G401.6 (cell line): ENCODE results near the gene MGAT1.

Experiments used
- FAIRE-seq: peaks from 2 replicates; lab custom pipeline; 2012; peaks lifted over from hg19 to GRCh38; lab: Jason Lieb, UNC

The MGAT1 gene

DNA sequence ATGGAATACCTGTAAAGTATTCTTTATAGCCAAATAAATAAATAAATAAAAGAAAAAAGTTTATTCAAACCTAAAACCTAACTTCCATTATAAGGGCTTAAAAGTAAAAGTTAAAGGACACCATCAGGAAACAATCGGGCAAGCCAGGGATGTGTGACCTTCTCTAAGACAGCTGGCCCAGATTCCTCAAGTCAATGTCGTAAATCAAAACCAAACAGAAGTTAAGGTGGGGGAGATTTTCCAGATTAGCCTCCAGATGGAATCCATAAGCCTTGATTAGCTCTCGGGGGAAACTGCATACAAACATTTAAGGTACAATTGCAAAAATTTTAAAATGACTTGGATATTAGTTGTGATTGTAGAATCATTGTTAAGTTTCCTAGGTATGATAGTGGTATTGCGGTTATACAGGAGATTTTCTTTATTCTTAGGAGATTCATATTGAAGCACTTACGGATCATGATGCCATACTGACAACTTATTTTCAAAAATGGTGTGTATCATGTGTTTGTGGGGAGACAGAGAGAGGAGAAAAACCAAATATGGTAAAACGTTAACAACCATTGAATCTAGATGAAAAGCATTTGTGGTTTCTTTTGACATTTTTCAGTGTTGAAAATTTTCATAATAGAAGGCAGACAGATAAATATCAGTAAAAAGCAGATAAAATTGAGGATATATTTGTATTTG lies 21.5 kb upstream of the MGAT1 start:
- FAIRE-seq, result no peak

GRCh38 chr5:180823346-180823745 lies 20.7 kb upstream of the MGAT1 start:
- no peak for FAIRE-seq

DNA sequence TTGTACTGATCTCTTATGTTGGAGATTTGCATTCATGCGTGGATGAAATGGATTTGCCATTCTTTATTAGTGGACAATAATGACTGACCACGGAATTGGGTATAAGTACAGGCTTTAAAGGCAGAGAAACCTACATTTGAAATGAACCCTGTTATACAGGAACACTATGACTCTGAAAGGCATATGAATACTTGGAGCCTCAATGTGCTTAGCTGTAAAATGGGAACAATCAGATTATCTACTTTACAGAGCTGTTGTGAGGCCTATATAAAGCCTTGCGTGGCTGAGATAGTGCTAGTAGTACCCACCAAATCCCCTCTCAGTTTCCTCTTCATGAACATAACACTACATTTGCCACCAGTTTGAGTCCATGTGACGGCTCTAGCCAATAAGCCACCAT lies 18.9 kb upstream of the MGAT1 start:
- no peak for FAIRE-seq

DNA sequence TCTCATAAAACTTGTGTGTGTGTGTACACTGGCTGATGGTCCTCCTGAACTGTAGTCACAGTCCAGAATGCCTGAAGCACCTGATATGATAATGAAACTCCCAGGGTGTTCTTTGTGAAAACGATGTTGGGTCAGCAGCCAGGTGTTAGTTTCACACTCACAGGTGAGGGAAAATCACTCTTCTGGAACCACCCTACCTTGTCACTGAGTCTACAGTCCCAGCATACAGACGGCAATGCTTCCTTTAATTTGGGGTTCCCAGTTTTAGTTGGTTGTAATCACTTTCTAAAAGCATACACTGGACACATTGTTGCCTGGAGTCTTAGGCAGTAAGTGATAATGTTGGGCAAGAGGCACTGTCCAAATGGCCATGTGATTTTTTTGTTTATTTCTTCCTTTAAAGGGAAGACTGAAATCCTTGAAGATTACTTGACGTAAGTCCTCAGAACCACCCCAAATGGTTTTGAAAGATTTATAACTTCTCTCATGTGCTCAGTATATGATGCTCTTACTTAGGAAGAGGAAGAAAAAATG lies 18.2 kb upstream of the MGAT1 start:
- no peak for FAIRE-seq

DNA sequence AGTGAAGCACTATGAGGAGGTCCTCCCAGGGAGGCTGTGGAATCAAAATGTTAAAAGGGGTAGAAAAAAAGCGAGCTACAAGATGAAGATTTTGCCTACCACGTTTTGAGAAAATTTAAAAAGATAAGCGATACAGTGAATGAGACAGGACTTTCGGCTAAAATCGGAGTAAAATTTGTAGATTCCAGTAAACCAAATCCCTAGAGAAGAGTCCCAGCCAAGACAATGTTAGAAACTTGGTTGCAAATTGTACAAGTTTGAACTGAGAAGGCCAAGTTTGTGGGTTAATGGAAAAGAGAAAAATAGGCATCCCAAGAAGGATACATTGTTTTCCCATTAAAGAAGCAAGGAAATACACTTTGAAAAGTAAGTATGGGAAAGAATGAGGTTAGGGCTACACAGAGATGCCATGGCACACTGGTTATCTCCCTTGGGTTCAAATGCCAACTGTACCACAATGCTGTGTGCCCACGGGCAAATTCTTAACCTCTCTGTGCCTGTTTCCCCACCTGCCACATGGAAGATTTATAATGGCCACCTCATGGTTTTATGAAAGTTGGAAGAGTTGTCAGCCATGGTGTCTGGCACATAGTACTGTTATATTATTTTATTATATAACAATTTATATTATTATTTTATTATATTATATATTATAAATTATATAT lies 16.2 kb upstream of the MGAT1 start:
- FAIRE-seq, result no peak

GRCh38 chr5:180817893-180818674 lies 15.5 kb upstream of the MGAT1 start:
- FAIRE-seq, result no peak

DNA sequence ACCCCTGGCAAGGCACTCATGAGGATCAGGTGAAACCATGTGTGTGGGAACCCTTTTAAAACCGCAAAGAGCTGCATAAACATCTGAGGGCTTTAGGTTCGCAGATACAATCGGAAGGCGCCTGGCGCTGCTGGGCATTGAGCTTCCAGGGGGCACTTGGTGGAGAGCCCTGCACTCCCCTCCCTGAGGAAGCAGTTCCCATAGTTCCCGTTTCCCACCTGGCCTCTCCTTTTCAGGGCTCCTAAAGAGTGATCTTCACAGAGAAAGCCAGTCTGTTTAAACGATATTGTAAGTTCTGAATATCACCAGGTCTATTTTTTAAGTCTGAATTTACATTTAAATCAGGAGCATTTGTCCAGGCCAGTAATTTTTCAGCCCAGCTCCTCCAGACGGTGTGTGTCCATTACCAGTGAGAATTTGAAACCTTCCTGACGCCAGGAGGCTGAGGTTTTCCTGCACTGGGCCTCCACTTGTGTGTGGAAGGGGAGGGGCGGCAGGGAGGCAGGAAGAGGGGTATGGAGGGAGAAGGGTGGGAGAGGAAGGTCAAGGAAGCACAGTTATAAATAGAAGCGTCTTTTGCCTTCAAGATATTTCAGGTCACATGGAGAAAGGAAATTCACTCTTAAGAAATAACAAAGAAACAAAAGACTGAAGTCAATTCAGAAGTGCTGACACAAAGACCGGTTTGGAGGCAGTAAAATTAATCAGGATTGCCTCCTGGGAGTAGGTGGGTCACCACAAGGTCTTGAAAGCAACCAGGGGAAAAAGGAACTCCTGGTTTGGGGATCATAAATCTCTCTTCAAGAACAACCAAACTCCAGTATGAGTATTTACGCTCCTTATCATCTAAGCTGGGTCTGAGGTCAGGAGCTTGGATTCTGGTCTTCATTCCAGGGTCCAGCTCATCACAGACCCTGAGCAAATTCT lies 14.3 kb upstream of the MGAT1 start:
- no peak for FAIRE-seq

GRCh38 chr5:180815293-180815917 lies 12.8 kb upstream of the MGAT1 start:
- no peak for FAIRE-seq

GRCh38 chr5:180813420-180813819 lies 10.8 kb upstream of the MGAT1 start:
- FAIRE-seq, result no peak

DNA sequence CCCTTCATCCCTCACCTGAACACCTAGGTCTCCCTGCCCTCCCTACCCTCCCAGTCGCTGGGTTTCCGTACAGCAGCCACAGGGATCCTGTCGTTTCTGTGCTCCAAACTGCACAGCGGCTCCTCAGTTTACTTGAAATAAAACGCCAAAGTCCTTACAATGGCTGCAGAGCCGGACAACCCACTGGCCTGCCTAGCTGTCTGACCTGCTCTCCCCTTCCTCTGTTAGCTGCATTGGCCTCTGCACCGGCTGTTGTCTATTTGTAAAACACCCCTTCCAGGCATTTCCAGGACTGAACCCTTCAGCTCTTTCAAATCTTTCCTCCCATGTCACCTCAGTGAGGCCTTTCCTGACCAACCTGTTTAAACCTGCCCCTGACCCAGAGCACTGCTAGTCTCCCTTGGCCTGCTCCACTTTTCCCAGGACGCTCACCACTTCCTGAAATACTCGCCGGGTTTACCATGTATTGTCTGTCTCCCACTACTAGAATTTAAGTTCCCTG lies 9.1 kb upstream of the MGAT1 start:
- FAIRE-seq, result no peak

- no peak for FAIRE-seq
These were observed 8.5 kb upstream of the MGAT1 start for GRCh38 chr5:180810959-180811622.

DNA sequence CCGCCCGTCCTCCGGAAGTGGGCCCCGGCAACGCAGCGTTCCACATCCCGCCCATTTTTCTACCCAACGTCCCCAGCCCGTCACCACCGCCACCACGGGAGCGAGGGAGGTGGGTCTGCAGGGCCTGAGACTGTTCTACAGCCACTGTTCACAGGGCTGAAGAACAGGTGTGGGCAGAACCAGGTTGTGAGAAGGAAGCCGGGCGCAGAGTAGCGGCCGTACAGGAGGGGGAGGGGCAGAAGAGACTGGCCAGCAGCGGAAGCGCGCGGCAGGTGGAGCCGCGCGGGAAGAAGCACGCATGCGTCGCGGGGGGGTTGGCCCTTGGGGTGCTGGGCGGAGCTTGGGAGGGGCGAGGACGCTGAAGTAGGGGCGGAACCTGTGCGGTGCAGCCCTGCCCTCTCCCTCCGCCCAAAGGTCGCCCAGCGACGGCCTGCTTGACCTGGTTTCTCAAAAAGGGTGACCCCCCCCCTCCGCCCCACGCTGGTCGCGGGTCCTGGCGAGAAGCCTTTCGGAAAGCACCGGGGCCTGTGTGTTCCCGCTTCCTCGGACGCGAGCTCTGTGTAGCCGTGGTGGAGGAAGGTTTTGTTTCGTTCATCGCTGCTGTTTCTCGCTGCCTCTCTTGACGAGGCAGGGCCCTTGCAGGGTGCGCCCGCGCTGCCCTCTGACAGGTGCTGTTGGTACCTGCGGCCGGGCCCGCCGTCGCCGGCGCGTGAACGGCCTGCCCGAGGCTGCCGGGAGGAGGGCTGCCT lies 7.8 kb upstream of the MGAT1 start:
- FAIRE-seq, result peak; percentile 71

DNA sequence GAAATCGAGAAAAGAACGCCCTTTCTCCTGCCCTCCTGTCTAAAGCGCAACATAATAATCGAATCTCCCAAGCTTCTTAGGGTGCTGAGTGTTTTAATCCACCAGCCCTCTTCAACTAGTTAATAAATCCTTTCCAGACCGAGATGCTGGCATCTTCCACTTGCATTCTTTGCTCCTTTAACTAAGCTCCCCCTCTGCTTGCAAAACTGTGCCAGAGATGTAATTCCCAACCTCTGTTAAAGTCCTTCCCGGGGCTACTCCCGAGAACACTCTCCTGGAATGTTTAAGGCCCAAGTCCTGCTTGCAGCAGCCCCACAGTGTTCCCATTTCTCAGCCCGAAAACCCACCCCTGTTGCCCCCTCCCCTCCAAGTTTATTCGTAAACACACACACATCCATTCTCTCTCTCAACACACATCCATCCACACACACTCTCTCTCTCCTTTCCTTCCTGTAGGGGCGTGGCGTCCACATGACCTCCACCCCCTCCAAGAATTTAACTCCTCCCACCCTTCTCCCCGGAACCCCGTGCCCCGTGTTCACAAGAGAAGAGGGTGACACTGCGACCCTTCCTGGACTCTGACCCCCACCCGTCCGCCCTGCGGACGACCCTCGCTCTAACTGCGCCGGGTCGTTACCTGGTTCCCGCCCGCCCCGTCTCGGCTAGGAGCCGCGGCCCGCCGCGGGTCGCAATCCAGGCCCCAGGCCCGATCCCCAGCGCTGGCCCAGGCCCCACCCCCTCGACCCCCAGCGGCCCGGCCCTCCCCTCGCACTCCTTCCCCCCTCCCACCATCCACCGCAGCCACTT lies 7.0 kb upstream of the MGAT1 start:
- FAIRE-seq, result no peak

DNA sequence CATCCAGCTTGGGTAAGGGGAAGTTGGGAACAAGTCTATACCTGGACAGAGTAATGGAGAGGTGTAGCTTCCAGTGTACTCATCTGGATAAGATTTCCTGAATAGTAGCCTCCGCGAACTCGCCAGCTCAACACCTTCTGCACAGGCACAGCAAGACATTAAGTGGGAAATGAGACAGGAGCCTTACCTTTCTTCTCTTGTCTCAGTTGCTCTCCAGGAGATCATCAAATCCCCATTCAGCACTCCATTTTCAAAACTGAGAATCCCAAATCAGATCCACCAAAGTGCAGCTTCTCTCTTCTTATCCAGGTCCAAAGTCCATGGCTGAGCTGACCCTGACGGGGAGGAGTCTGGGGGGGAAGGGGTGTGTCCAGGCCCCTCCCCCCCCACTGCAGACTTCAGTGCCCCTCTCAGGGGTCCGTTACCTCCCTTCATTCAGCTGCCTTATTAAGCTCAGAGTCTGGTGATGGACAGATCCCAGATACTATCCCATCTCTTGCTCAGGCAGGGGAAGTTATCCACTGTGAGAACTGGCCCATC lies 5.9 kb upstream of the MGAT1 start:
- no peak for FAIRE-seq

GRCh38 chr5:180807654-180808414 lies 5.2 kb upstream of the MGAT1 start:
- FAIRE-seq, result no peak

DNA sequence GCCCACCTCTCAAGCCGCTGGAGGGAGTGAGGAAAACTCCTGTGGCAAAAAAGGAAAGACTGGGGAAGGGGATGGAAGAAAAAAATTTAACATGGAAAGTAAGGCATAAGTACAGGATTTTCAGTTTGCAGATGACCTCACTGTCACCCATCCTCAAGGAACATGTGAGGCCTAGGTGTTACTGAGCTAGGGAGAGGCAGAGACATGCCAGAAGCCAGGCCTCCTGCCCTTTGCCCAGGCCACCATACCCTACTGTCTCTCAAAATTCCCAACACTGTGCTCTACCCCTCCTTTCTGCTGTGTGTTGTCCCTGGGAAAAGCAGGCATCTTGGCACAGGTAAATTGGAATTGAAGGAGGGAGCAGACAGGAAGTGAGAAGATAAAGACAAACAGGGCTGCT lies 4.4 kb upstream of the MGAT1 start:
- no peak for FAIRE-seq

GRCh38 chr5:180806351-180807011 lies 3.9 kb upstream of the MGAT1 start:
- FAIRE-seq, result no peak
